Activated naive CD4-positive, alpha-beta T cell treated with anti-CD3 and anti-CD28 coated beads for 36 hours (primary cell): Measurements from ENCODE around the gene TBR1. TPM values are rescaled to one million over a fixed set of nuclear protein-coding genes. Genes with fewer than 3 reads are reported as not detected.

Experiments used
- CTCF ChIA-PET: fragments of 350-600 bp; sonication (Branson Sonifier 250); formaldehyde crosslinking; loops from one replicate; lab custom pipeline; 2021; ENCODE audit warnings: antibody characterized with exemption; lab: Charles Lee
- DNase-seq: peaks from one replicate; pipeline ENCODE4 v3.0.0-alpha.2; 2020
- H3K27ac Mint-ChIP-seq: one replicate; pipeline ENCODE4 v1.8.0; 2021; ENCODE audit warnings: mild to moderate bottlenecking, mixed read lengths
- H3K27me3 Mint-ChIP-seq: one replicate; pipeline ENCODE4 v1.8.0; 2021; ENCODE audit warnings: low read depth, mixed read lengths
- H3K36me3 Mint-ChIP-seq: one replicate; pipeline ENCODE4 v1.8.0; 2021; ENCODE audit warnings: low read depth, mixed read lengths
- H3K4me1 Mint-ChIP-seq: one replicate; pipeline ENCODE4 v1.8.0; 2021; ENCODE audit warnings: low read depth, mixed read lengths
- H3K4me3 Mint-ChIP-seq: one replicate; pipeline ENCODE4 v1.8.0; 2021; ENCODE audit warnings: mild to moderate bottlenecking, moderate library complexity, mixed read lengths
- H3K9me3 Mint-ChIP-seq: one replicate; pipeline ENCODE4 v1.8.0; 2021; ENCODE audit warnings: mixed read lengths
- intact Hi-C: fragments of 100-400 bp; cut with micrococcal nuclease; formaldehyde crosslinking; loops from one replicate; pipeline ENCODE4 v1.15.1; 2023
- total RNA-seq, 2 experiments: library from RNA; stranded (reverse); gene quantifications; one replicate each; pipeline ENCODE4 v1.2.3, GENCODE V29; 2021

The TBR1 gene
- total RNA-seq, 2 experiments from 2014 or later: not detected

DNA sequence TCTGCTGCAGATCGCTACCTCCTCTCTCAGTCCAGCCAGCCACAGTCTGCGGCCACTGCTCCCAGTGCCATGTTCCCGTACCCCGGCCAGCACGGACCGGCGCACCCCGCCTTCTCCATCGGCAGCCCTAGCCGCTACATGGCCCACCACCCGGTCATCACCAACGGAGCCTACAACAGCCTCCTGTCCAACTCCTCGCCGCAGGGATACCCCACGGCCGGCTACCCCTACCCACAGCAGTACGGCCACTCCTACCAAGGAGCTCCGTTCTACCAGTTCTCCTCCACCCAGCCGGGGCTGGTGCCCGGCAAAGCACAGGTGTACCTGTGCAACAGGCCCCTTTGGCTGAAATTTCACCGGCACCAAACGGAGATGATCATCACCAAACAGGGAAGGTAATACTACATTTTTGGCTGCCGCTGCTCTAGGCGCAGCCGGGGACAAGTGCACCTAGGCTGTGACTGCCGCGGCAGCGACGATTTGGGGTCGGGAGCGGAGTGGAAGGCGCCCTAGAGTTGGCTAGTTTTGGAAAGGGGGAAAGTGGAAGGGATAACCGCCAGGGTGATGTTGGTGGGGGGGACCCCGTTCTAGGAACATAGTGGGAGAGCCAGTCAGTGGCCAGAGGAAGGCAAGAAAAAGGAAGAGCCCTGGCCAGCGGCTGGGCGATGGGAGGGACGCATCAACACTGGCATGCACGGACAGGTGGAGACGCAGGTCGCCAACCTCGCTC lies 776 bp downstream of the TBR1 start:
- Mint-ChIP-seq H3K27me3 (peaks cover 73% of the 10 kb centered on the region), H3K9me3 (no peaks in the 10 kb centered on the region), H3K27ac (no peak overlapping the region), H3K4me3 (peak overlapping the region; percentile 36), H3K36me3 (peaks cover 1% of the 10 kb centered on the region), H3K4me1 (peaks cover 48% of the 10 kb centered on the region)
- intact Hi-C loops: loop anchor here (2.0 to 5.0 kb wide), 4 partner anchors 108 to 705 kb away; partner anchors contain the start of gene PSMD14
- CTCF ChIA-PET: interaction anchor here (1.1 kb wide), 1 partner anchor 10 kb away, joined by 3 read pairs; no protein-coding TSS in a partner anchor
- peak; percentile 7 for DNase-seq

DNA sequence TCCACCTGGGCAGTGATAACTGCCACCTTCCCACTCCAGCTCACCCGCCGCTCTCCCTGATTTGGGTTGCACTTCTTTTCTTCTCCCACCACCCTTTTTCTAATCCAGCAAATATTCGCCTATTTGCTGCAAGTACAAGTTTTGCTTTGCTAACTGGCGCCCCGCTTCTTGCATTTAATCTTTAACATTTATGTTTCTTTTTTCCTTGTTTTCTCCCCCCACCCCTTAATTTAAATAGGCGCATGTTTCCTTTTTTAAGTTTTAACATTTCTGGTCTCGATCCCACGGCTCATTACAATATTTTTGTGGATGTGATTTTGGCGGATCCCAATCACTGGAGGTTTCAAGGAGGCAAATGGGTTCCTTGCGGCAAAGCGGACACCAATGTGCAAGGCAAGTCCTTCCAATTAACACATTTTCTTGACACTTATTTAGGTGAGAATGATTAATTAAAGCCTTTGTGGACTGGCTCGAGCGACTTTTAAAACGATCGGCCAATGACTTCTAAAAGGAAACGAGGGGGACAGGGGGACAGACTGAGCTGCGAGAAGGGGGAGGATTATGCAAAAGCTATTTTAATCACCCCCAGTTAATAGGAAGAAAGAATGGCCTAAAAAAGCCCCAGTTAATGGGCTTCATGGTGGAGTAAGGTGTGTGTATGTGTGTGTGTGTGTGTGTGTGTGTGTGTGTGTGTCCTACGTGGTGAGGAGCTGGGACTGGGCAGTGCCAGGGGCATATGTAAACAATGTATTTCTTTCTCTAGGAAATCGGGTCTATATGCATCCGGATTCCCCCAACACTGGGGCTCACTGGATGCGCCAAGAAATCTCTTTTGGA lies 1.6 kb downstream of the TBR1 start:
- Mint-ChIP-seq H3K4me1 (peaks cover 51% of the 10 kb centered on the region), H3K9me3 (no peaks in the 10 kb centered on the region), H3K36me3 (no peaks in the 10 kb centered on the region), H3K27me3 (peaks cover 80% of the 10 kb centered on the region), H3K4me3 (no peak overlapping the region), H3K27ac (no peak overlapping the region)
- CTCF ChIA-PET: interaction anchor here (0.6 to 1.1 kb wide), 2 partner anchors 8 to 50 kb away, joined by 3 read pairs; no protein-coding TSS in a partner anchor
- intact Hi-C loops: loop anchor here (2.0 to 5.0 kb wide), 4 partner anchors 109 to 705 kb away; partner anchors contain the start of gene PSMD14
- no peak for DNase-seq

DNA sequence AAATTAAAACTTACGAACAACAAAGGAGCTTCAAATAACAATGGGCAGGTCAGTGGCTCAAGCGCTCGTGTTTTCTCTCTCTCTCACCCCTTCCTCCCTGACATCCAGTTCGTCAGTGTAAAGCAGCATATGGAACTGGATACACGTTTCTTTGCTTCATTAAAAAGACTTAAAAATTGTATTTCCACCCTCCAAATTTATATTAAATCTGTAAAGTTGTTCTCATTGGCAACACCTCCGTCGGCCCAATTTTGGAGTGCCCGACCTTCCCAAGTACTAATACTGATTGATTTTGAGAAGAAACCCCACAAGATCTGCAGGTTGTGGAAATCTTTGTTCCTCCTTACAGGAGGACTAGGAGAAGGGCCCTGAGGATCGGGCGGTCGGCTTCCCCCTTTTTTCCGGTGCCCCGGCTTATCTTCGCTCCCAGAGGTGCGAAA lies 2.2 kb downstream of the TBR1 start:
- no peaks in the 10 kb centered on the region for H3K9me3 Mint-ChIP-seq
- DNase-seq: no peak
- H3K27ac Mint-ChIP-seq: no peak overlapping the region
- H3K36me3 Mint-ChIP-seq: no peaks in the 10 kb centered on the region
- CTCF ChIA-PET: interaction anchor here (0.6 to 1.1 kb wide), 2 partner anchors 8 to 51 kb away, joined by 3 read pairs; no protein-coding TSS in a partner anchor
- intact Hi-C loops: loop anchor here (5.0 kb wide), 3 partner anchors 159 to 704 kb away; no protein-coding TSS in a partner anchor
- H3K4me1 Mint-ChIP-seq: peaks cover 57% of the 10 kb centered on the region
- no peak overlapping the region for H3K4me3 Mint-ChIP-seq
- H3K27me3 Mint-ChIP-seq: peaks cover 86% of the 10 kb centered on the region

DNA sequence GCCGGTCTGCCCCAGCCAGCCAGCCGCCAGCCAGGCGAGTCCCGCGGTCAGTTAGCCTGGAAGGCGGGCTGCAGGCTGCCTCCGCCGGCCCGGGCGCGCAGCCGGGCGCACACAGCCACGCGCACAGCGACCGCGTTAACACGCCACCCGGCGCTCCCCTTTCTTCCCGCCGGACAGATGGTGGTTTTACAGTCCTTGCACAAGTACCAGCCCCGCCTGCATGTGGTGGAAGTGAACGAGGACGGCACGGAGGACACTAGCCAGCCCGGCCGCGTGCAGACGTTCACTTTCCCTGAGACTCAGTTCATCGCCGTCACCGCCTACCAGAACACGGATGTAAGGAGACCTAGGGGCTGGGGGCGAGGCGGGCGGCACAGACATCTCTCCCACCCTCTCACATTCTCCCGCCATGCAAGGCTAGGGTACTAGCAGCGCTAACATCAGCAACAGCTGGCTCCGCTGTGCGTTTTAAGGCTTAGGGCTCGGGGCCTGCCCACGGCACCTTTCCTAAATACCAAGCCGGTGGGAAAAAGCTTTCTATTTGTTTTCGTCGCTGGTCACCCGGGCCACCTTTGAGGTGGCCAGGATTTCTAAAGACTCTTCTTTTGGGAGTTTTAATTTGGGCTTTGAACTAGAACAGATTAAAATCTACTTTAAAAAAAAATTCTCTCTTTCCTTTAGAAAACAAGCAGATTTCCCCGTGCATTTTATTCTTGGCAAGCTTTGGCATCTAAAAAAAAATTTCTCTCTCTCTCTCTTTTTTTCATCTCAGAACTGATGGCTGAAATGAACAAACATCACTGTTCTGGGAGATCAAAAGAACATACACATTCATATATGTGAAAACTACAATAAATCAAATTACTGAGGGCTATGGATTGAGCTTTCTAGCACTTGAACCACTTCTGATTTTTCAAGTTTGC lies 2.9 kb downstream of the TBR1 start:
- Mint-ChIP-seq H3K27ac (no peak overlapping the region), H3K4me3 (peak overlapping the region; percentile 60)

DNA sequence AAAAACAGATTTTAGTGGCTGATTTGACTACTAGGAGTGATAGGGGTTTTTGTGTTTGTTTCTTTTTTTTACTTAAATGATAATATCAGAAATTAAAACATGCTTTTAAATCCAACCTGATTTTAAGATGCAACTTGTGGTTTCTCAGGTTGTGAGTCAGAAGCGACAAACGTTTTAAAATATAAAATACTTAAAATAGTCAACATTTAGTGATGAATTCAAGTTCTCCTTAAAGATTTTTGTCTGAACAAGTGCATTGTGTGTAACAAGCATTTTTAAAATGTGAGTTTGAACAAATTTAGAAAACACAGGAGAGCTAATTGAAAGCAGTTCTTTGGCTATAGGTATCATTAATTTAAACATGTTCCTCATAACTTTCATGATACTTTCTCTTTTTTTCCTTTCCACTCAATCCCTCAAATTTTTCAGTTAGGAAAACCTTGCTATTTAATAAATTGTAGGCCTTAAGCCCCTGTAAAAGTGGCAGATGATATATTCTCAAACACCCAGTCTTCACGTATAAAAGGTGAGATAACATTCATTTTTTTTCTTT lies 3.6 kb downstream of the TBR1 start:
- intact Hi-C loops: loop anchor here (5.0 to 10.0 kb wide), 5 partner anchors 158 to 925 kb away; partner anchors contain the start of gene GCA
- CTCF ChIA-PET: interaction anchor here (0.6 to 0.7 kb wide), 2 partner anchors 128 to 527 kb away, joined by 3 to 4 read pairs; no protein-coding TSS in a partner anchor
- Mint-ChIP-seq H3K36me3 (no peaks in the 10 kb centered on the region), H3K4me3 (no peak overlapping the region), H3K4me1 (peaks cover 57% of the 10 kb centered on the region), H3K27ac (no peak overlapping the region), H3K9me3 (no peaks in the 10 kb centered on the region), H3K27me3 (peaks cover 87% of the 10 kb centered on the region)
- DNase-seq: no peak

More for the DNA sequence above, 2.9 kb downstream of the TBR1 start:
- DNase-seq: peak; percentile 16
- Mint-ChIP-seq H3K4me1 (peaks cover 54% of the 10 kb centered on the region), H3K36me3 (no peaks in the 10 kb centered on the region), H3K9me3 (no peaks in the 10 kb centered on the region), H3K27me3 (peaks cover 84% of the 10 kb centered on the region)
- intact Hi-C loops: loop anchor here (5.0 kb wide), 3 partner anchors 158 to 703 kb away; no protein-coding TSS in a partner anchor
- CTCF ChIA-PET: interaction anchor here (0.6 kb wide), 1 partner anchor 312 kb away, joined by 3 read pairs; no protein-coding TSS in a partner anchor

DNA sequence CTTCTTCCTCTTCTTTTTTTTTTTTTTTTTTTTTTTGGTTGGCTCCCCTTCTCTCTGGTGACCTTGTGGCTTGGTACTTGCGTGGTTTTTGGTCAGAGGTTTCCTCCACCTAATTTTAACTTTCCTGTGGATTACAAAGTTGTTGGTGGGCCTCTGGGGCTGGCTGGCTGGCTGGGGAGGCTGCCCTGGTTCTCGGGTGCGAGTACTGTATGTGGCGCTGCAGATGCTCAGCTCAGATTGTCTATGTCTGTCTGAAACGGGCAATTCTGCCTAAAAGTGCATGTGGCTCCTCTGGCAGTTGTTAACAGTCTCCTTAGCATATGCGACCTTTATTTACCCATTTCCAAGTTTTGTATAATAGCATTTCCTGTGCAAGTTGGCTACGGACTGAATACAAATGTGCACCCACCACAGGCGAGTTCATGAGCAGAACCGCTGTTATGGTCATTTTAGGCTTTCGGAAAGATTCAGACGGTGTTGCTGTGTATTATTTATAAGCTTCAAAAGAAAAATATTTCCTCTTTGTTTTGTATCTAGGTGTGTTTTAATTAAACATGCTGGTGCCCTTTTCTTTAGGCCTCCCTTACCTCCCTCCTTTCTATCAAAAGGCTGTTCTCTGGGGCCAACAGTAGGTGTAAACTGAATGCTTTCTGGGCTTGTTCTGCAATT lies 4.4 kb downstream of the TBR1 start:
- intact Hi-C loops: loop anchor here (5.0 to 10.0 kb wide), 2 partner anchors 198 to 924 kb away; partner anchors contain the start of gene GCA
- Mint-ChIP-seq H3K27me3 (peaks cover 87% of the 10 kb centered on the region), H3K9me3 (no peaks in the 10 kb centered on the region), H3K4me3 (no peak overlapping the region), H3K36me3 (no peaks in the 10 kb centered on the region), H3K27ac (no peak overlapping the region), H3K4me1 (peaks cover 52% of the 10 kb centered on the region)
- CTCF ChIA-PET: interaction anchor here (0.6 to 0.7 kb wide), 2 partner anchors 127 to 526 kb away, joined by 3 to 4 read pairs; no protein-coding TSS in a partner anchor
- DNase-seq: no peak

DNA sequence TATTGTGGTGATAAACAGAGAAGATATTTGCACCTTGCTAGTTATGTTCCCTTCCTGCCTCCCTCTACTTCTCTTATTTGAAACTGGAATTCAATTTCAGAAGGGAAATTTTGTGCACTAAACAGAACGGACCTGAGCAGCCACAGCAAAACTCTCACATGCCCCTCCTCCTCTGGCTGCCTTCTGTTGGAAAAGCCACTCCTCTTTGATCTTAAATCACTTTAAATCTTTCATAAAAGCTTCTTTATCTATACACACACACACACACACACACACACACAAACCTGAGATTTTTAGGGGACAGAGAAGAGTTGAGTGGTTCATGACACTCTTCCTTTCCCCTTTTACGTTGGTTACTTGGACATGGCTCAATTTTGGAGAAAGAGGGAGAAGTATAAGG lies 5.6 kb downstream of the TBR1 start:
- no peak overlapping the region for H3K4me3 Mint-ChIP-seq
- DNase-seq: no peak
- intact Hi-C loops: loop anchor here (5.0 to 10.0 kb wide), 2 partner anchors 199 to 923 kb away; partner anchors contain the start of gene GCA
- H3K9me3 Mint-ChIP-seq: no peaks in the 10 kb centered on the region
- CTCF ChIA-PET: no interaction called here
- H3K4me1 Mint-ChIP-seq: peaks cover 45% of the 10 kb centered on the region
- no peaks in the 10 kb centered on the region for H3K36me3 Mint-ChIP-seq
- no peak overlapping the region for H3K27ac Mint-ChIP-seq
- peaks cover 85% of the 10 kb centered on the region for H3K27me3 Mint-ChIP-seq

DNA sequence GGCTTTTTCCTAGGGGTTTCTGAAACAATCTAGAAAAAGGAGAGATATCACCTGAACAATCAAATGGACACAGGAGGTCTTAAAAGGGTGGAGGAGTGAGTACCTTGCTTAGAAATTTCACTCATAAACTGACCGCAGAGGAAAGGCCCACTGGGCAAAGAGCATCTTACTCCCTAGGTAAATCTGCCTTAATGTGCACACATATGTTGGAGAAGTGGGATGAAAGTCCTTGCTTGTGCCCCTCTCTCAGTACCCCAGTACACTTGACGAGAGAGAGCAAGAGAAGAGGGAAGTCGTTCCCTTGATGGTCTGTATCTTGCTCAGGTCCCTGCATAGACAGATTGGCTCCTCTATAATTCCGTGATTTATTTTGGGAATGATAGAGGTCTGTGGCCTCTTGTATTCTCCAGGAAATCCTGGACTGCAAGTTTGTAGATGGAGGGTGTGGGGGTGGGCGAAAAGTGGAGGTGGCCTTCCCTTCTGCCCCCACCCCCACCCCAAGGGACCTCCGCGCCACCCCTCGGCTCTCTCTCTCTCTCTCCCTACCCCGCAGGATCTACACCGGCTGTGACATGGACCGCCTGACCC lies 6.8 kb downstream of the TBR1 start:
- Mint-ChIP-seq H3K27ac (no peak overlapping the region), H3K9me3 (peaks cover 2% of the 10 kb centered on the region), H3K4me3 (peak overlapping the region; percentile 42), H3K4me1 (peaks cover 43% of the 10 kb centered on the region), H3K27me3 (peaks cover 83% of the 10 kb centered on the region), H3K36me3 (no peaks in the 10 kb centered on the region)
- intact Hi-C loops: loop anchor here (5.0 to 10.0 kb wide), 2 partner anchors 201 to 922 kb away; partner anchors contain the start of gene GCA
- CTCF ChIA-PET: no interaction called here
- DNase-seq: no peak

DNA sequence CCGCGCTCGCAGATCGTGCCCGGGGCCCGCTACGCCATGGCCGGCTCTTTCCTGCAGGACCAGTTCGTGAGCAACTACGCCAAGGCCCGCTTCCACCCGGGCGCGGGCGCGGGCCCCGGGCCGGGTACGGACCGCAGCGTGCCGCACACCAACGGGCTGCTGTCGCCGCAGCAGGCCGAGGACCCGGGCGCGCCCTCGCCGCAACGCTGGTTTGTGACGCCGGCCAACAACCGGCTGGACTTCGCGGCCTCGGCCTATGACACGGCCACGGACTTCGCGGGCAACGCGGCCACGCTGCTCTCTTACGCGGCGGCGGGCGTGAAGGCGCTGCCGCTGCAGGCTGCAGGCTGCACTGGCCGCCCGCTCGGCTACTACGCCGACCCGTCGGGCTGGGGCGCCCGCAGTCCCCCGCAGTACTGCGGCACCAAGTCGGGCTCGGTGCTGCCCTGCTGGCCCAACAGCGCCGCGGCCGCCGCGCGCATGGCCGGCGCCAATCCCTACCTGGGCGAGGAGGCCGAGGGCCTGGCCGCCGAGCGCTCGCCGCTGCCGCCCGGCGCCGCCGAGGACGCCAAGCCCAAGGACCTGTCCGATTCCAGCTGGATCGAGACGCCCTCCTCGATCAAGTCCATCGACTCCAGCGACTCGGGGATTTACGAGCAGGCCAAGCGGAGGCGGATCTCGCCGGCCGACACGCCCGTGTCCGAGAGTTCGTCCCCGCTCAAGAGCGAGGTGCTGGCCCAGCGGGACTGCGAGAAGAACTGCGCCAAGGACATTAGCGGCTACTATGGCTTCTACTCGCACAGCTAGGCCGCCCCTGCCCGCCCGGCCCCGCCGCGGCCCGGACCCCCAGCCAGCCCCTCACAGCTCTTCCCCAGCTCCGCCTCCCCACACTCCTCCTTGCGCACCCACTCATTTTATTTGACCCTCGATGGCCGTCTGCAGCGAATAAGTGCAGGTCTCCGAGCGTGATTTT lies 7.6 kb downstream of the TBR1 start:
- no peak for DNase-seq
- Mint-ChIP-seq H3K36me3 (no peaks in the 10 kb centered on the region), H3K4me1 (peaks cover 36% of the 10 kb centered on the region), H3K4me3 (peak overlapping the region; percentile 50), H3K27ac (no peak overlapping the region), H3K27me3 (peaks cover 81% of the 10 kb centered on the region), H3K9me3 (peaks cover 2% of the 10 kb centered on the region)
- CTCF ChIA-PET: no interaction called here
- intact Hi-C loops: loop anchor here (2.0 to 10.0 kb wide), 3 partner anchors 201 to 921 kb away; partner anchors contain the start of gene GCA
